ES-I3 (cell line): ENCODE data around the gene NAGK.

Experiments
- H3K36me3 ChIP-seq: 2 replicates; pipeline ENCODE4 v1.6.1; 2013; ENCODE audit warnings: mild to moderate bottlenecking, low read length, control low read depth, moderate library complexity; ENCODE audit not compliant: insufficient read depth
- H3K4me1 ChIP-seq: 2 replicates; pipeline ENCODE4 v1.6.1; 2013; ENCODE audit warnings: mild to moderate bottlenecking, control low read depth, low read length; ENCODE audit not compliant: insufficient read depth
- H3K9ac ChIP-seq: 2 replicates; pipeline ENCODE4 v1.6.1; 2013; ENCODE audit warnings: low read depth, mild to moderate bottlenecking, low read length, moderate library complexity
- H3K9me3 ChIP-seq: 2 replicates; pipeline ENCODE4 v1.6.1; 2013; ENCODE audit warnings: mild to moderate bottlenecking, low read length, moderate library complexity; ENCODE audit not compliant: control insufficient read depth, insufficient read depth

Gene NAGK

DNA sequence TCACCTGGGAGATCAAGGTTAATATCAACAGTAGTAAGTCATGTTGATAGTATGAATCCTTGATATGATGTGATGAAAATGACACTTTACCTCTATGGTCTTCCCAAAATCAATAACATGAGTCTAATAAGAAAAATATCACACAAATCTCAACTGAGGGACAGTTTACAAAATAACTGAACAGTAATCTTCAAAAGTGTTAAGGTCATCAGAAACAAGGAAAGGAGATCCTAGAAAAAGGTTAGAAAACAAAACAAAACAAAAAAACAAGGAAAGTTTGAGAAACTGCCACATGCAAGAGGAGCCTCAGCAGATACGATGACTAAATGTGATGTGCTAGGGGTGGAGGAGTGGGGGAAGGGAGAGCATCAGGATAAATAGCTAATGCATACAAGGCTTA lies 45.4 kb downstream of the NAGK start:
- H3K9me3 ChIP-seq: no peaks in the 10 kb centered on the region
- no peaks in the 10 kb centered on the region for H3K4me1 ChIP-seq
- no peaks in the 10 kb centered on the region; the same call in 1 of the 2 replicates for H3K36me3 ChIP-seq
- H3K9ac ChIP-seq: no peak overlapping the region

DNA sequence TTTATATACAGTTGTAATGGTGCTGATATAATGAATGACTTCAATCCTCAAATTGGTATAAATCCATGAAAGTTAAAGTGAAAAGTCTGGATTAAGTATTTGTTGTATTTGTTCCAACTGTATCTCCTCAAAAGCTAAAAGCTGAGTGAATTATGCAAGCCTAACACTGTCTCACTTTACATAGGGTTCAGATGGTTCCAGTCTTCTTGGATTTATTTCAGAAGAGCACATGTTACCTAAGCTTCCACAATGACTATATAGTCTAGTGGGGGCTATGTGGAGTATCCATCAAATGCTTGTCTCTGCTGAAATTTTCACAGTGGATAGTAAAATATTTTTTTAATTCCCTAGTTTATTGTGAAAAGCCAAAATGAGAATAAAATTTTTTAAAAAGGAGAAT lies 48.6 kb downstream of the NAGK start:
- H3K4me1 ChIP-seq: no peaks in the 10 kb centered on the region
- H3K9me3 ChIP-seq: no peaks in the 10 kb centered on the region
- no peaks in the 10 kb centered on the region; the same call in 1 of the 2 replicates for H3K36me3 ChIP-seq
- H3K9ac ChIP-seq: no peak overlapping the region

DNA sequence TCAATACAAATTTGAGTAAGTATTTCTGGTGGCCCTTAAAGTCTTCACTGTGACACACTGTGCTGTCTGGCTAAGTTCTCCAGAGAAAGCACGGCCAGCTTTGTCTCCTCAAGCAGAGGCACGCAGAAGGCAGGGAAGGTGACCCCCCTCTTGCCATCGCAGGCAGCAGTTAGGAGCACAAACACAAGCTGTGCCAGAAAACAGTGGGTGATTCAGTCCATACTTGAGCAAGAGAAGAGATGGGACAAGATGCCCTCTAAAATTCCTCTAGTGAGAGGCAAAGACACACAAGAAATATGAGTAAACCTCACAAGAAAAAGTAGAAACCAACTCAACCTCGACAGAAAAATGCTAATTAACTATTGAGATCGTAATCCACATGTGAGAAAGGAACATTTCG lies 51.7 kb downstream of the NAGK start:
- H3K4me1 ChIP-seq: no peaks in the 10 kb centered on the region
- 0 out of 2 replicates have a peak, but pooled peaks cover 2% of the 10 kb centered on the region for H3K9me3 ChIP-seq
- no peaks in the 10 kb centered on the region for H3K36me3 ChIP-seq
- H3K9ac ChIP-seq: no peak overlapping the region

- H3K4me1 ChIP-seq: no peaks in the 10 kb centered on the region
- H3K9me3 ChIP-seq: 0 out of 2 replicates have a peak, but pooled peaks cover 2% of the 10 kb centered on the region
- no peaks in the 10 kb centered on the region for H3K36me3 ChIP-seq
- no peak overlapping the region for H3K9ac ChIP-seq
Measured at GRCh38 chr2:71121479-71121878, 53.0 kb downstream of the NAGK start.

- no peaks in the 10 kb centered on the region for H3K36me3 ChIP-seq
- 0 out of 2 replicates have a peak, but pooled peaks cover 2% of the 10 kb centered on the region for H3K9me3 ChIP-seq
- H3K4me1 ChIP-seq: no peaks in the 10 kb centered on the region
- H3K9ac ChIP-seq: no peak overlapping the region
Measured at GRCh38 chr2:71122387-71123298, 54.2 kb downstream of the NAGK start.

DNA sequence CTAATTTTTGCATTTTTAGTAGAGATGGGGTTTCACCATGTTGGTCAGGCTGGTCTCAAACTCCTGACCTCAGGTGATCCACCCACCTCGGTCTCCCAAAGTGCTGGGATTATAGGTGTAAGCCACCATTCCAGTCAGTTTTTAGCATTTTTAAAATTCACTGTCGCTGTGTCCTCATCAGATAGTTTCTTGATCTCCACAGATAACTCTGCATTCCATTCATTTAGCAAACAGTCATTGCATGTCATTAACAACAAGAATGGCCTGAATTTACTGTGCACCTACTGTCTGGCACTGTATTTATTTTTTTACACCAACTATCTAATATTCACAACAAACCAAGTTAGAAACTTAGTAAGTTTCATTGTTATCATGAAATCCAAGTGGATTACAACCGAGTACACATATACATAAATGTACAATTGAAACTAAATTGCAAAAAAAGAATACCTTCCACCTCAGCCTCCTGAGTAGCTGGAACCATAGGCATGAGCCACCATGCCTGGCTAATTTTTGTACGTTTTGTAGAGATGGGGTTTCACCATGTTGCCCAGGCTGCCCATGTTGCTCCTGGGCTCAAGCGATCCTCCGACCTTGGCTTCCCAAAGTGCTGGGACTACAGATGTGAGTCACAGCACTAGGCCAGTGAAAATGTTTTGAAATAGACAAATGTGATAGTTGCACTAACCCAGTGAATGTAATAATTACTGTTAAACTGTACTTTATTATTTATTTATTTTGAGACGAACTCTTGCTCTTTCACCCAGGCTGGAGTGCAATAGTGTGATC lies 57.3 kb downstream of the NAGK start:
- no peaks in the 10 kb centered on the region for H3K36me3 ChIP-seq
- H3K9ac ChIP-seq: no peak overlapping the region
- H3K9me3 ChIP-seq: 0 out of 2 replicates have a peak, but pooled peaks cover 2% of the 10 kb centered on the region
- no peaks in the 10 kb centered on the region for H3K4me1 ChIP-seq

- 0 out of 2 replicates have a peak, but pooled peaks cover 2% of the 10 kb centered on the region for H3K9me3 ChIP-seq
- no peaks in the 10 kb centered on the region for H3K36me3 ChIP-seq
- H3K4me1 ChIP-seq: no peaks in the 10 kb centered on the region
- H3K9ac ChIP-seq: no peak overlapping the region
Measured at GRCh38 chr2:71126957-71127356, 58.5 kb downstream of the NAGK start.
